ENCODE results near the gene PARVA. TPM values are rescaled to one million over a fixed set of nuclear protein-coding genes. Genes with fewer than 3 reads are reported as not detected.

PARVA gene
- total RNA-seq, 1 experiment from 2014 or later = 36.7 TPM

- ChIA-PET POLR2A (interaction anchor here (0.6 kb wide), 1 partner anchor 38 kb away, joined by 3 read pairs; no protein-coding TSS in a partner anchor), CTCF (no interaction called here)
- Mint-ChIP-seq H3K4me3 (ENCODE audit: unreplicated experiment) (no peak overlapping the region), H3K27me3 (ENCODE audit: insufficient read depth, unreplicated experiment) (no peaks in the 10 kb centered on the region), H3K9me3 (ENCODE audit: unreplicated experiment) (no peaks in the 10 kb centered on the region), H3K36me3 (ENCODE audit: insufficient read depth, unreplicated experiment) (no peaks in the 10 kb centered on the region), H3K4me1 (ENCODE audit: insufficient read depth, unreplicated experiment) (peaks cover 16% of the 10 kb centered on the region), H3K27ac (ENCODE audit: low read depth, unreplicated experiment) (peak overlapping the region; percentile 61)
- intact Hi-C loops (cut with micrococcal nuclease) = no loop called here
- no peak for DNase-seq (ENCODE audit: unreplicated experiment)
- no TSS peak for BruUV-seq (replicated peaks)
- TF ChIP-seq CTCF (IDR thresholded peaks at IDR 0.05; ENCODE audit: unreplicated experiment) = no peak
Measured at GRCh38 chr11:12390687-12391110, 13.3 kb downstream of the PARVA start.

GRCh38 chr11:12392672-12393071, 15.3 kb downstream of the PARVA start:
- H3K27ac Mint-ChIP-seq (ENCODE audit: low read depth, unreplicated experiment) = no peak overlapping the region
- H3K4me1 Mint-ChIP-seq (ENCODE audit: insufficient read depth, unreplicated experiment) = peaks cover 16% of the 10 kb centered on the region
- no peaks in the 10 kb centered on the region for H3K9me3 Mint-ChIP-seq (ENCODE audit: unreplicated experiment)
- DNase-seq (ENCODE audit: unreplicated experiment) = no peak
- no peak for TF ChIP-seq CTCF (IDR thresholded peaks at IDR 0.05; ENCODE audit: unreplicated experiment)
- ChIA-PET POLR2A (interaction anchor here (0.6 to 1.6 kb wide), 2 partner anchors 12 to 13 kb away, joined by 3 to 6 read pairs; no protein-coding TSS in a partner anchor), CTCF (interaction anchor here (0.6 kb wide), 1 partner anchor 48 kb away, joined by 4 read pairs; no protein-coding TSS in a partner anchor)
- intact Hi-C loops (cut with micrococcal nuclease) = no loop called here
- no peaks in the 10 kb centered on the region for H3K27me3 Mint-ChIP-seq (ENCODE audit: insufficient read depth, unreplicated experiment)
- no peak overlapping the region for H3K4me3 Mint-ChIP-seq (ENCODE audit: unreplicated experiment)
- BruUV-seq (replicated peaks) = no TSS peak
- no peaks in the 10 kb centered on the region for H3K36me3 Mint-ChIP-seq (ENCODE audit: insufficient read depth, unreplicated experiment)

GRCh38 chr11:12393691-12394090, 16.3 kb downstream of the PARVA start:
- ChIA-PET POLR2A (interaction anchor here (1.0 to 1.6 kb wide), 2 partner anchors 12 to 285 kb away, joined by 3 to 6 read pairs; no protein-coding TSS in a partner anchor), CTCF (interaction anchor here (0.5 to 1.4 kb wide), 3 partner anchors 18 to 859 kb away, joined by 3 to 7 read pairs (median 3); no protein-coding TSS in a partner anchor)
- no peaks in the 10 kb centered on the region for H3K27me3 Mint-ChIP-seq (ENCODE audit: insufficient read depth, unreplicated experiment)
- H3K36me3 Mint-ChIP-seq (ENCODE audit: insufficient read depth, unreplicated experiment) = no peaks in the 10 kb centered on the region
- peaks cover 21% of the 10 kb centered on the region for H3K4me1 Mint-ChIP-seq (ENCODE audit: insufficient read depth, unreplicated experiment)
- H3K9me3 Mint-ChIP-seq (ENCODE audit: unreplicated experiment) = no peaks in the 10 kb centered on the region
- no peak for TF ChIP-seq CTCF (IDR thresholded peaks at IDR 0.05; ENCODE audit: unreplicated experiment)
- intact Hi-C loops (cut with micrococcal nuclease) = no loop called here
- no peak overlapping the region for H3K4me3 Mint-ChIP-seq (ENCODE audit: unreplicated experiment)
- no peak for DNase-seq (ENCODE audit: unreplicated experiment)
- no peak overlapping the region for H3K27ac Mint-ChIP-seq (ENCODE audit: low read depth, unreplicated experiment)
- no TSS peak for BruUV-seq (replicated peaks)

- DNase-seq (ENCODE audit: unreplicated experiment) = no peak
- Mint-ChIP-seq H3K9me3 (ENCODE audit: unreplicated experiment) (no peaks in the 10 kb centered on the region), H3K4me3 (ENCODE audit: unreplicated experiment) (no peak overlapping the region), H3K27me3 (ENCODE audit: insufficient read depth, unreplicated experiment) (no peaks in the 10 kb centered on the region), H3K36me3 (ENCODE audit: insufficient read depth, unreplicated experiment) (no peaks in the 10 kb centered on the region), H3K4me1 (ENCODE audit: insufficient read depth, unreplicated experiment) (peaks cover 18% of the 10 kb centered on the region), H3K27ac (ENCODE audit: low read depth, unreplicated experiment) (no peak overlapping the region)
- BruUV-seq (replicated peaks) = no TSS peak
- no peak for TF ChIP-seq CTCF (IDR thresholded peaks at IDR 0.05; ENCODE audit: unreplicated experiment)
- POLR2A ChIA-PET = interaction anchor here (1.0 kb wide), 1 partner anchor 284 kb away, joined by 3 read pairs; no protein-coding TSS in a partner anchor
- intact Hi-C loops (cut with micrococcal nuclease) = no loop called here
- CTCF ChIA-PET = interaction anchor here (0.6 to 1.4 kb wide), 3 partner anchors 16 to 858 kb away, joined by 3 to 7 read pairs (median 3); no protein-coding TSS in a partner anchor
Measured at GRCh38 chr11:12394601-12395000, 17.2 kb downstream of the PARVA start.

All from MCF 10A (cell line).